ENCODE measurements around the gene C11orf86.

DNA sequence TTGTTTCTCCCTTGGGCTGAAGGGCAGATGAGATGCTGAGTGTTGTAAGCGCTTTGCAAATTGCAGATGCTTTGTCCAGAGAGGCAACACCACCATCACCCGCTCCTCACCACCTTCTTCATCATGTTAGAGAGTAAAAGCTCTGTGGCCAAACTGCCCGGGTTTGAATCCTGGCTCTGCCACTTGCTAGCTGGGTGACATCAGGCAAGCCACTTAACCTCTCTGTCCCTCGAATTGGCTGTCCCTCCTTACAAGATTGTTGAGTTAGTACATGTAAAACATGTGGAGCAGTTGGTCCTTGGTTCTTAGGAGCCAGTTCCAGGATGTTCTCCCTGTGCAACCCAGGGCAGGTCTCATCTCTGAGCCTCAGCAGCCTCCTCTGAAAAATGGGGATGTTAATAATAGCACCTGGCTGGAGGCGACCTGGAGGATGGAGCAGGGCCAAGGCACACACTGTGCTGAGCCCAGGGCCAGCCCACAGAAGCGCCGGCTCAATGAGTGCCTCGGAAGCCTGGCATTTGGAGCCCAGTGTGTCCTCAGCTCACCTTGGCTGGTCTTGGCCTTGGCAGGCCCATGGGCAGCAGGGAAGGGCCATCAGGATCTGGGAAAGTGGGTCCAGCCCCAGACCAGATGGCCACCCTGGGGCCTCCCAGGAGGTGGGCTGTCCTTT, 10.5 kb downstream of the C11orf86 start:
- TF ChIP-seq TAF1 (IDR thresholded peaks at IDR 0.05; ENCODE audit: low read depth, low read length) = no peak
- TF ChIP-seq POLR2AphosphoS5 (IDR thresholded peaks at IDR 0.05; ENCODE audit: low read depth, low read length) = no peak
- no peak for TF ChIP-seq POLR2A (IDR thresholded peaks at IDR 0.05; ENCODE audit: low read depth, low read length)
- TF ChIP-seq POU2F2 (IDR thresholded peaks at IDR 0.05; ENCODE audit: low read depth, low read length) = no peak
- no peak for TF ChIP-seq PAX5 (IDR thresholded peaks at IDR 0.05; ENCODE audit: insufficient read depth, low read length, severe bottlenecking)
- no peak for TF ChIP-seq SPI1 (IDR thresholded peaks at IDR 0.05; ENCODE audit: low read depth, low read length)

Data from GM12891 (cell line).